NT2/D1 (cell line): ENCODE data around the gene SMNDC1.

ENCODE experiments used
- DNase-seq: peaks from one replicate; pipeline ENCODE4 v3.0.0-alpha.2; 2011; ENCODE audit warnings: low read depth, low spot score
- H3K27me3 ChIP-seq: 2 replicates; pipeline ENCODE4 v1.6.0; 2011; ENCODE audit warnings: mild to moderate bottlenecking; ENCODE audit not compliant: insufficient read length, insufficient read depth
- H3K36me3 ChIP-seq: 2 replicates; pipeline ENCODE4 v1.6.1; 2011; ENCODE audit warnings: mild to moderate bottlenecking, low read length, mixed read lengths; ENCODE audit not compliant: insufficient read depth, insufficient read length
- H3K4me1 ChIP-seq: 2 replicates; pipeline ENCODE4 v1.5.1; 2011; ENCODE audit not compliant: insufficient read depth, insufficient read length
- H3K4me3 ChIP-seq: 2 replicates; pipeline ENCODE4 v1.5.1; 2011; ENCODE audit warnings: low read depth; ENCODE audit not compliant: insufficient read length
- H3K9ac ChIP-seq: 2 replicates; pipeline ENCODE4 v1.6.0; 2011; ENCODE audit warnings: low read depth; ENCODE audit not compliant: insufficient read length
- H3K9me3 ChIP-seq: 2 replicates; pipeline ENCODE4 v1.5.1; 2011; ENCODE audit warnings: mild to moderate bottlenecking, low read length; ENCODE audit not compliant: insufficient read depth
- SUZ12 ChIP-seq: IDR thresholded peaks from 2 replicates; pipeline ENCODE4 v1.6.1; 2011; ENCODE audit not compliant: insufficient read length, insufficient read depth; ENCODE audit errors: extremely low read depth
- YY1 ChIP-seq: IDR thresholded peaks from 2 replicates; pipeline ENCODE4 v1.6.1; 2011; ENCODE audit not compliant: insufficient read length, insufficient read depth
- ZNF274 ChIP-seq: IDR thresholded peaks from 2 replicates; pipeline ENCODE4 v1.6.1; 2011; ENCODE audit warnings: mild to moderate bottlenecking, low read depth, low read length

The SMNDC1 gene

DNA sequence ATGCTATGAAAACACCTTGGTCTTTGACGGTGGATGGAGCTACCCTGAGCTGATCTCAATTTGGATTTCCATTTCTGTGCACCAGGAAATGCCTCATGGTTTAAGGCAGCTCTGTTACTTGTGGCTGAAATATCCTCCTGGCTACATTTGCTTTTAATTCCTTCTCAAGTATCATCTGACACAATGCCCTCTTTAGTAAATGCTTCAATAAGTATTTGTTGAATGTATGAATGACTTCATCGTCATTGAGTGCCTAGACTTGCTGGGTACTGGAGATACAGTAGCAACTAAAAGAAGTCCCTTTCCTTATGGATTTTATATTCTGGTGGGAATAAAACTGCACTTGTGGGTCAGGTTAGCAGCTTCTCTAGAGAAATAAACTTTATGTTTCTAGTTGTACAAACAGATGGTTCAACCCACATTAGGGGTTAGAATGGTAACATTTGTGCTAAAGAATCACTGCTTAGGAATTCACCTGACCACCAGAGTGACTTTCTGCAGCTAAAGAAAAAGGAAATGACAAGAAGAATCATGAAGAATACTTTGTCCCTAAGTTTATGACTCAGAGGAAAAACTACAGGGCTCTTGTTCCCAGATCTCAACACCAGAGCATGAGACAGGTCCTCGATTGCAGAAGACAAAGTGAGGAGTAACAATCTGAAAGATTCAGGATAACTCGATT, 21.8 kb upstream of the SMNDC1 start:
- no peaks in the 10 kb centered on the region for H3K27me3 ChIP-seq
- H3K4me3 ChIP-seq: no peak overlapping the region
- H3K36me3 ChIP-seq: no peaks in the 10 kb centered on the region
- no peaks in the 10 kb centered on the region for H3K4me1 ChIP-seq
- TF ChIP-seq ZNF274: no peak
- TF ChIP-seq YY1: no peak
- TF ChIP-seq SUZ12: no peak
- DNase-seq: no peak
- H3K9me3 ChIP-seq: peaks cover 30% of the 10 kb centered on the region
- H3K9ac ChIP-seq: no peak overlapping the region

DNA sequence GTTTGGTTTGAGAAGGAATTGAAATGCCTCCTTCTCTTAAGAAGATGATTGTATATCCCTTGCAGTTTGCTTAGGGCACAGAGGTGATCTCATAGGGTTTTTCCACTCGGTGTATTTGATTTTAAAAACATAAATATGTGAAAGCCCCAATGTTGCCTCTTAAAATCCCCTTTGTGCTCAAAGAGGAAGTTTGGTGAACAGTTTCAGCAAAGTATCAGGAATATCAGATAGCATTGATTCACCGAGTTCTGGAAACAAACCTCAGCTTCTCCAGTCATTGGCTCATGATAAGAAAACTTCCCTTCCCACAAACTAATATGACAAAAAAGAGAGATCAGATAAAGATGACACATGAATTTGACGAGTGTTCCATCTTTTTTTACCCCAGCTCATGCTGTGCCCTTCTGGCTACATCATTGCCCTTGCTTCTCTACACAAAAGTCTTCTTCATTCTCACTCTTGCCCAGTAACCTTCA, 20.1 kb upstream of the SMNDC1 start:
- no peaks in the 10 kb centered on the region for H3K4me1 ChIP-seq
- DNase-seq: no peak

DNA sequence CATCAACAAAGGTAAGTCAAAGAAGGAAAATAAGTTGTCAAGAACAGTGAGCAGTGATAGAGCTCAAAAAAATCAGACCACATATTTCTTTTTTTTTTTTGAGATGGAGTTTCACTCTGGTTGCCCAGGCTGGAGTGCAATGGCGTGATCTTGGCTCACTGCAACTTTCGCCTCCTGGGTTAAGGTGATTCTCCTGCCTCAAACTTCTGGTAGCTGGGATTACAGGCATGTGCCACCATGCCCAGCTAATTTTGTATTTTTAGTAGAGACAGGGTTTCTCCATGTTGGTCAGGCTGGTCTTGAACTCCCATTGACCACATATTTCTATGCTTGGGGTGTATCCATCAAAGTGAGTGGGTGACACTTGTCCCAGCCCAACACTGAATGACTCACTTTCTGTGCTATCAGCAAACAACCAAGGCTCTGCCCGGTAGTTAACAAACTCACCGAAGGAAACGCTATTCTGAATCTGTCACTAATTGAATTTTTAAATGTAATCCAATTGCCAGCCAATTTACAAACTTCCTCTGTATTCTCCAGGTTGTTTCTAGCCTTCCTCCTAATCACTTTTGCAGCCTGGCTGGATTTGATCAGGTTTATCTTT, 19.6 kb upstream of the SMNDC1 start:
- H3K27me3 ChIP-seq: no peaks in the 10 kb centered on the region
- H3K9me3 ChIP-seq: peaks cover 8% of the 10 kb centered on the region; the same call in 1 of the 2 replicates
- TF ChIP-seq SUZ12 (no peak), ZNF274 (no peak), YY1 (no peak)
- no peaks in the 10 kb centered on the region for H3K36me3 ChIP-seq
- no peak overlapping the region for H3K9ac ChIP-seq
- H3K4me1 ChIP-seq: no peaks in the 10 kb centered on the region
- H3K4me3 ChIP-seq: no peak overlapping the region
- DNase-seq: no peak

More for the DNA sequence above, 20.1 kb upstream of the SMNDC1 start:
- Histone ChIP-seq H3K4me3 (no peak overlapping the region), H3K27me3 (no peaks in the 10 kb centered on the region), H3K9ac (no peak overlapping the region), H3K36me3 (no peaks in the 10 kb centered on the region), H3K9me3 (peaks cover 13% of the 10 kb centered on the region; the same call in 1 of the 2 replicates)
- no peak for TF ChIP-seq YY1
- TF ChIP-seq SUZ12: no peak
- TF ChIP-seq ZNF274: no peak

DNA sequence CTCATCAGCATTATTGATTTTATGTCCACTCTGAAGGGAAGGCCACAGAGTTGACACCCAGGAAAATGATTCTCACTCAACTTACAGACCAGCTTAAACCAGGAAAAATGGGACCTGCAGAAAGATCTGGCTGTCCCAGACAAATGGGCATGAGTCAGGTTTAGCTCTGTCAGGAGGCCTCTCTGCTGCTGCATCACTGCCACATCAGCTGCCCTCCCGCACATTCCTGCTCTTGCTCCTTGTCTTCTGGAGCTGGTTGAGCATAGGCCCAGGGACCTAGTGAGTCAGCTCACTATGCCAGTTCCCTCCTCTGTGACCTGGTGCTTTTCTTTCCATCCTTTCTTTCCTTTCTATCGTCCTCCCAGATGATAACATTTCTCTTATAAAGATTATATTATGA, 18.8 kb upstream of the SMNDC1 start:
- Histone ChIP-seq H3K4me1 (no peaks in the 10 kb centered on the region), H3K27me3 (no peaks in the 10 kb centered on the region), H3K4me3 (no peak overlapping the region), H3K9ac (no peak overlapping the region), H3K9me3 (peaks cover 6% of the 10 kb centered on the region; the same call in 1 of the 2 replicates), H3K36me3 (no peaks in the 10 kb centered on the region)
- DNase-seq: no peak
- TF ChIP-seq SUZ12: no peak
- TF ChIP-seq YY1: no peak
- TF ChIP-seq ZNF274: no peak

DNA sequence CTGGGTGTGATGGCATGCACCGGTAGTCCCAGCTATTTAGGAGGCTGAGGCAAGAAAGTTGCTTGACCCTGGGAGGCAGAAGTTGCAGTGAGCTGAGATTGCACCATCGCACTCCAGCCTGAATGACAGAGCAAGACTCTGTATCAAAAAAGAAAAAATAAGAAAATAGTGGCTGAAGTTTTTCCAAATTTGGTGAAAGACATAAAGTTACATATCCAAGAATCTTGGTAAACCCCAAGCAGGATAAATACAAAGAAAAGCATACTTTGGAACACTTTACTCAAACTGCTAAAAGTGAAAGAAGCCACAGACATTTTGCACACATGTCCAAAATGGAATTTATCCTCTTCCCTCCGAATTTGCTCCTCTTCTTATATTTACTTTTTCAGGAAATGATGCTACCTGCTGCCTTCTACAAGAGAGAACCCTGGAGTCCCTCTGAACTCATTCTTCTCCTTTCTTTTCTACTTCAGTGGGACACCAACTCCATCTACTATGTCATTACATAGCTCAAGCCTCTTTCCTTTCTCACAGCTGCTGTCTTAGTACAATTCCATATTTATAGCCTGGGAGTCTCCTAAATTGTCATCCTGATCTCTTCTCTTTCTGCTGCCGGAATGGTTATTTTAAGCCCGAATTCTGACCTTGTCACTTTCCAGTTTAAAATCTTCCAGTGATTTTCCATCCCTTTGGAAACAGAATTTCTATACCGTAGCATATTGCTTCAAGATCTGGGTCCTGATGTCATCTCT, 17.3 kb upstream of the SMNDC1 start:
- Histone ChIP-seq H3K9me3 (peaks cover 6% of the 10 kb centered on the region; the same call in 1 of the 2 replicates), H3K4me1 (no peaks in the 10 kb centered on the region), H3K4me3 (no peak overlapping the region), H3K27me3 (no peaks in the 10 kb centered on the region), H3K9ac (no peak overlapping the region), H3K36me3 (no peaks in the 10 kb centered on the region)
- TF ChIP-seq ZNF274: no peak
- no peak for TF ChIP-seq SUZ12
- no peak for TF ChIP-seq YY1
- no peak for DNase-seq

DNA sequence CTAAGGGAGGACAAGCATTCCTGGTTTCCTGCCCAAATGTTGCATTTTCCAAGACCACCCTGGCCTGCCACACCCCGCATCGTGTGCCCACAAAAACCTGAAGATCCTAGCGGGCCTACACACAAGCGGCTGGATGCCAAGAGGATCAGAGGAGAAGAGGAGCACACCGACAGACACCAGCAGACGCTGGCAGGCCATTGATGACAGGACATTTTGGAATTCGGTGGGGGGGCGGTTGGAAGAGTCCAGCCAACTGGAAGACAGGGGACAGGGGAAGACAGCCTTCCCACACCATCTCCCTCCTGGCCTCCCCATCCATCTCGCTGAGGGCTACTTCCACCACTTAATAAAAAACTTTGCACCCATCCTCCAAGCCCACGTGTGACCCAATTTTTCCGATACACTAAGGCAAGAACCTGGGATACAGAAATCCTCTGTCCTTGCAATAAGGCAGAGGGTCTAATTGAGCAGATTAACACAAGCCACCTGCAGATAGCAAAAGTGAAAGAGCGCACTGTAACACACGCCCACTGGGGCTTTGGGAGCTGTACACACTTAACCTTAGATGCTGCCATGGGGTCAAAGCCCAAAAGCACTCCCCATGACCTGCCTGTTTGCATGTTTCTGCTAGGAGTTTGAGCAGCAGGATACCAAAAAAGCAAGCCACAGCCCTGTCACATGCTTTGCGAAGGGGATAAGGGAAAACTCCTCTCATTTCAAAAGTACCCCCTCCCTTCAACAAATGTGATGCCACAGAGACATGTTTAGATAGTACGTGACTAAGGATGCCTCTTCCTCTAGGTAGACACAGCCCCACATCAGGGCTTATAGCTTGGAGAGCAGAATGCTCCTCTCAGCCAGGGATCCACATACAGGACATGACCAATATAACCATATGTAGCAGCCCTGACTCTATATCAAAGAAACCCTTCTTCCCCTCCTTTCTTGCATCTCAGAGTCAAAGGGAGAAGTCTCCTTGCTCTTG, 13.4 kb upstream of the SMNDC1 start:
- Histone ChIP-seq H3K9me3 (no peaks in the 10 kb centered on the region), H3K4me3 (no peak overlapping the region), H3K9ac (no peak overlapping the region), H3K36me3 (no peaks in the 10 kb centered on the region), H3K27me3 (no peaks in the 10 kb centered on the region), H3K4me1 (no peaks in the 10 kb centered on the region)
- TF ChIP-seq SUZ12: no peak
- TF ChIP-seq YY1: no peak
- no peak for TF ChIP-seq ZNF274
- DNase-seq: no peak
